Measurements from ENCODE around the gene FBXW5. TPM values are rescaled to one million over a fixed set of nuclear protein-coding genes. Genes with fewer than 3 reads are reported as not detected.
A peak's percentile ranks its signal among the peaks of the same experiment; 100 is the strongest.

Gene FBXW5
- total RNA-seq, 1 experiment from 2014 or later = 88.0 TPM

GRCh38 chr9:136990242-136990911 lies 45.8 kb upstream of the FBXW5 start:
- Histone ChIP-seq H3K79me2 (ENCODE audit: insufficient read depth, low read length) (peaks cover 20% of the 10 kb centered on the region), H3K36me3 (ENCODE audit: control insufficient read depth in 1 of 2, insufficient read depth in 2 of 2, low read length in 2 of 2) (peaks cover 0 to 12% of the 10 kb centered on the region in 2 experiments; a peak in 2 of 4 replicates), H3K9me3 (ENCODE audit: control insufficient read depth in 1 of 2, insufficient read depth in 1 of 2, low read depth in 1 of 2, low read length in 2 of 2) (no peaks in the 10 kb centered on the region; a peak in 1 of 4 replicates), H3K27me3 (ENCODE audit: insufficient read depth, low read length) (no peaks in the 10 kb centered on the region), H3K9ac (ENCODE audit: low read length) (no peak overlapping the region), H3K27ac (ENCODE audit: low read depth, low read length) (peak overlapping the region; percentile 80; the same call in 1 of the 2 replicates), H4K20me1 (ENCODE audit: insufficient read depth) (no peaks in the 10 kb centered on the region), H3K9me2 (ENCODE audit: insufficient read depth) (no peaks in the 10 kb centered on the region), H3K4me3 (replicated peaks in 1 of 2; ENCODE audit: low read depth in 1 of 2, low read length in 2 of 2) (no peak overlapping the region), H2AFZ (ENCODE audit: low read depth, low read length, poor library complexity, severe bottlenecking) (no peak overlapping the region), H3K4me2 (ENCODE audit: low read length) (no peak overlapping the region), H3K4me1 (ENCODE audit: control insufficient read depth in 1 of 2, insufficient read depth in 2 of 2, low read length in 2 of 2) (peaks cover 17 to 30% of the 10 kb centered on the region in 2 experiments; a peak in 3 of 4 replicates)
- ATAC-seq (no peak), DNase-seq (ENCODE audit: low read depth, low spot score) (no peak)
- TF ChIP-seq EGR1 (IDR thresholded peaks at IDR 0.05; ENCODE audit: low read depth) (no peak), TCF7L2 (IDR thresholded peaks at IDR 0.05; ENCODE audit: borderline replicate concordance, extremely low read depth, insufficient read depth, insufficient read length) (no peak), ELF1 (IDR thresholded peaks at IDR 0.05; ENCODE audit: borderline replicate concordance, low read depth) (no peak), JUND (IDR thresholded peaks at IDR 0.05) (no peak), POLR2AphosphoS5 (IDR thresholded peaks at IDR 0.05; ENCODE audit: low read depth, low read length) (no peak), FOSL1 (IDR thresholded peaks at IDR 0.05; ENCODE audit: low read depth) (no peak), EZH2phosphoT487 (IDR thresholded peaks at IDR 0.05; ENCODE audit: borderline replicate concordance) (no peak), SP1 (IDR thresholded peaks at IDR 0.05; ENCODE audit: low read depth) (no peak), ZBTB33 (IDR thresholded peaks at IDR 0.05; ENCODE audit: extremely low read depth, insufficient replicate concordance, low read length) (no peak), SRF (IDR thresholded peaks at IDR 0.05; ENCODE audit: low read depth) (no peak), ZFX (IDR thresholded peaks at IDR 0.05) (no peak), RAD21 (IDR thresholded peaks at IDR 0.05; ENCODE audit: low read depth) (no peak), CEBPB (IDR thresholded peaks at IDR 0.05; ENCODE audit: low read depth) (no peak), EZH2 (IDR thresholded peaks at IDR 0.05) (no peak), YY1 (IDR thresholded peaks at IDR 0.05; ENCODE audit: extremely low read depth, insufficient replicate concordance, low read depth, low read length) (no peak), CBX3 (IDR thresholded peaks at IDR 0.05; ENCODE audit: low read depth) (no peak)
- TF ChIP-seq, protein P1, sequence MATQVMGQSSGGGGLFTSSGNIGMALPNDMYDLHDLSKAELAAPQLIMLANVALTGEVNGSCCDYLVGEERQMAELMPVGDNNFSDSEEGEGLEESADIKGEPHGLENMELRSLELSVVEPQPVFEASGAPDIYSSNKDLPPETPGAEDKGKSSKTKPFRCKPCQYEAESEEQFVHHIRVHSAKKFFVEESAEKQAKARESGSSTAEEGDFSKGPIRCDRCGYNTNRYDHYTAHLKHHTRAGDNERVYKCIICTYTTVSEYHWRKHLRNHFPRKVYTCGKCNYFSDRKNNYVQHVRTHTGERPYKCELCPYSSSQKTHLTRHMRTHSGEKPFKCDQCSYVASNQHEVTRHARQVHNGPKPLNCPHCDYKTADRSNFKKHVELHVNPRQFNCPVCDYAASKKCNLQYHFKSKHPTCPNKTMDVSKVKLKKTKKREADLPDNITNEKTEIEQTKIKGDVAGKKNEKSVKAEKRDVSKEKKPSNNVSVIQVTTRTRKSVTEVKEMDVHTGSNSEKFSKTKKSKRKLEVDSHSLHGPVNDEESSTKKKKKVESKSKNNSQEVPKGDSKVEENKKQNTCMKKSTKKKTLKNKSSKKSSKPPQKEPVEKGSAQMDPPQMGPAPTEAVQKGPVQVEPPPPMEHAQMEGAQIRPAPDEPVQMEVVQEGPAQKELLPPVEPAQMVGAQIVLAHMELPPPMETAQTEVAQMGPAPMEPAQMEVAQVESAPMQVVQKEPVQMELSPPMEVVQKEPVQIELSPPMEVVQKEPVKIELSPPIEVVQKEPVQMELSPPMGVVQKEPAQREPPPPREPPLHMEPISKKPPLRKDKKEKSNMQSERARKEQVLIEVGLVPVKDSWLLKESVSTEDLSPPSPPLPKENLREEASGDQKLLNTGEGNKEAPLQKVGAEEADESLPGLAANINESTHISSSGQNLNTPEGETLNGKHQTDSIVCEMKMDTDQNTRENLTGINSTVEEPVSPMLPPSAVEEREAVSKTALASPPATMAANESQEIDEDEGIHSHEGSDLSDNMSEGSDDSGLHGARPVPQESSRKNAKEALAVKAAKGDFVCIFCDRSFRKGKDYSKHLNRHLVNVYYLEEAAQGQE (IDR thresholded peaks at IDR 0.05; ENCODE audit: low read depth) = no peak
- BruUV-seq (replicated peaks) = no TSS peak
- RAD21 ChIA-PET (ENCODE audit: low non-redundant PET in 1 of 2, low total read pairs in 2 of 2, uncharacterized antibody in 2 of 2, unreplicated experiment in 2 of 2) = no interaction called here
- POLR2A ChIA-PET = no interaction called here
- CTCF ChIA-PET = interaction anchor here (0.5 kb wide), 1 partner anchor 12 kb away, joined by 3 read pairs; no protein-coding TSS in a partner anchor
- intact Hi-C loops (cut with micrococcal nuclease) = no loop called here

Measured in HCT116 (cell line).